Lung (tissue), 12 donors: ENCODE data around the gene RCOR1. TPM values are rescaled to one million over a fixed set of nuclear protein-coding genes. Genes with fewer than 3 reads are reported as not detected.

Experiments
- ATAC-seq: fragments of 200-7000 bp; cut with Tn5 transposase; one replicate; pipeline ENCODE4 v1.9.1; 2020; ENCODE audit warnings: moderate number of reproducible peaks; ENCODE audit not compliant: insufficient read depth, low FRiP score
- DNase-seq, 3 donors: peaks; one replicate each; pipeline ENCODE4 v3.0.0-alpha.2; 2013 to 2017
- H3K27ac ChIP-seq, 2 donors: one replicate each; pipeline ENCODE4 v1.5.1; 2013; ENCODE audit warnings: mild to moderate bottlenecking in 2 of 2, moderate library complexity in 2 of 2, control low read depth in 1 of 2, inconsistent platforms in 1 of 2, low read depth in 1 of 2, low read length in 1 of 2
- H3K27me3 ChIP-seq, 3 donors: one replicate each; pipeline ENCODE4 v1.5.1; 2013; ENCODE audit warnings: low read length in 2 of 3; ENCODE audit not compliant: control insufficient read depth in 3 of 3, insufficient read depth in 3 of 3
- H3K36me3 ChIP-seq, 4 donors: one replicate each; pipeline ENCODE4 v1.5.1; 2013; ENCODE audit warnings: low read length in 4 of 4, mild to moderate bottlenecking in 1 of 4, moderate library complexity in 1 of 4; ENCODE audit not compliant: control insufficient read depth in 4 of 4, insufficient read depth in 4 of 4
- H3K4me1 ChIP-seq, 5 donors: one replicate each; pipeline ENCODE4 v1.5.1; 2013; ENCODE audit warnings: low read length in 5 of 5, mild to moderate bottlenecking in 2 of 5, moderate library complexity in 1 of 5; ENCODE audit not compliant: control insufficient read depth in 5 of 5, insufficient read depth in 5 of 5
- H3K4me3 ChIP-seq: one replicate; pipeline ENCODE4 v1.5.1; 2013; ENCODE audit warnings: mild to moderate bottlenecking, control low read depth, moderate library complexity
- H3K9ac ChIP-seq, 2 donors: one replicate each; pipeline ENCODE4 v1.5.1; 2013; ENCODE audit warnings: low read length in 2 of 2, control low read depth in 1 of 2; ENCODE audit not compliant: insufficient read depth in 1 of 2
- H3K9me3 ChIP-seq, 4 donors: one replicate each; pipeline ENCODE4 v1.5.1; 2013; ENCODE audit warnings: low read length in 3 of 4, mild to moderate bottlenecking in 1 of 4, moderate library complexity in 1 of 4; ENCODE audit not compliant: control insufficient read depth in 4 of 4, insufficient read depth in 3 of 4
- WGBS, 2 donors: extraction: QIAGEN DNeasy Blood & Tissue Kit; methylation state at CpG; one replicate each; pipeline ENCODE4 v1.1.7; 2013; 5-methylcytosine and 5-hydroxymethylcytosine counted together
- polyA plus RNA-seq, 2 donors: library from polyadenylated mRNA; stranded (reverse); fragments of 200-250 nt; gene quantifications; one replicate each; pipeline ENCODE4 v1.2.1, GENCODE V29; 2013
- total RNA-seq, 2 donors: library from RNA; depleted of rRNA in 1 of 2; stranded (reverse); fragments of >200 nt in 1 of 2; gene quantifications; one replicate each; pipeline ENCODE4 v1.2.1, GENCODE V29; 2014 to 2021
- TF ChIP-seq, protein P1 (sequence below): IDR thresholded peaks from 2 replicates; pipeline ENCODE4 v1.5.1; 2012; ENCODE audit warnings: mild to moderate bottlenecking; ENCODE audit errors: control extremely low read depth, extremely low read depth
- donor health status: control.
- donor health status: control.
- donor health status: Bipolar disorder and iron deficiency.
- donor health status: healthy.
- donor health status: DM: yes; HTN: yes; CAD: no.

RCOR1 gene
- total and polyA plus RNA-seq, 4 donors: 7.9 to 63.9 (median 22.4) TPM

GRCh38 chr14:102590667-102591099 is 1.8 kb upstream of the RCOR1 start:
- DNase-seq (peak; percentile 64 to 78 (median 76)), ATAC-seq (no peak)
- H3K27me3 ChIP-seq: no peaks in the 10 kb centered on the region
- WGBS, 2 donors: 58 to 74% methylated on average over 13 of the region's 13 CpGs
- TF ChIP-seq, protein P1, sequence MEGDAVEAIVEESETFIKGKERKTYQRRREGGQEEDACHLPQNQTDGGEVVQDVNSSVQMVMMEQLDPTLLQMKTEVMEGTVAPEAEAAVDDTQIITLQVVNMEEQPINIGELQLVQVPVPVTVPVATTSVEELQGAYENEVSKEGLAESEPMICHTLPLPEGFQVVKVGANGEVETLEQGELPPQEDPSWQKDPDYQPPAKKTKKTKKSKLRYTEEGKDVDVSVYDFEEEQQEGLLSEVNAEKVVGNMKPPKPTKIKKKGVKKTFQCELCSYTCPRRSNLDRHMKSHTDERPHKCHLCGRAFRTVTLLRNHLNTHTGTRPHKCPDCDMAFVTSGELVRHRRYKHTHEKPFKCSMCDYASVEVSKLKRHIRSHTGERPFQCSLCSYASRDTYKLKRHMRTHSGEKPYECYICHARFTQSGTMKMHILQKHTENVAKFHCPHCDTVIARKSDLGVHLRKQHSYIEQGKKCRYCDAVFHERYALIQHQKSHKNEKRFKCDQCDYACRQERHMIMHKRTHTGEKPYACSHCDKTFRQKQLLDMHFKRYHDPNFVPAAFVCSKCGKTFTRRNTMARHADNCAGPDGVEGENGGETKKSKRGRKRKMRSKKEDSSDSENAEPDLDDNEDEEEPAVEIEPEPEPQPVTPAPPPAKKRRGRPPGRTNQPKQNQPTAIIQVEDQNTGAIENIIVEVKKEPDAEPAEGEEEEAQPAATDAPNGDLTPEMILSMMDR: no peak
- no peaks in the 10 kb centered on the region for H3K36me3 ChIP-seq
- H3K4me3 ChIP-seq: no peak overlapping the region
- peak overlapping the region in 1 of 2 donors; percentile 46 for H3K27ac ChIP-seq
- H3K4me1 ChIP-seq: peaks cover 0 to 37% (median 7%) of the 10 kb centered on the region in 5 donors
- peak overlapping the region in 1 of 2 donors; percentile 1 for H3K9ac ChIP-seq
- no peaks in the 10 kb centered on the region for H3K9me3 ChIP-seq

GRCh38 chr14:102591372-102591943 is 991 bp upstream of the RCOR1 start:
- Histone ChIP-seq H3K4me3 (peak overlapping the region; percentile 83), H3K9me3 (no peaks in the 10 kb centered on the region), H3K36me3 (no peaks in the 10 kb centered on the region), H3K4me1 (peaks cover 0 to 30% (median 7%) of the 10 kb centered on the region in 5 donors), H3K9ac (peak overlapping the region; percentile 9 to 63), H3K27me3 (no peaks in the 10 kb centered on the region), H3K27ac (peak overlapping the region; percentile 92 to 100)
- 1 to 3% methylated on average over 24 to 37 of the region's 37 CpGs for WGBS, 2 donors
- ATAC-seq: no peak
- DNase-seq: peak; percentile 82 to 86 (median 83)
- TF ChIP-seq, protein P1: no peak

DNA sequence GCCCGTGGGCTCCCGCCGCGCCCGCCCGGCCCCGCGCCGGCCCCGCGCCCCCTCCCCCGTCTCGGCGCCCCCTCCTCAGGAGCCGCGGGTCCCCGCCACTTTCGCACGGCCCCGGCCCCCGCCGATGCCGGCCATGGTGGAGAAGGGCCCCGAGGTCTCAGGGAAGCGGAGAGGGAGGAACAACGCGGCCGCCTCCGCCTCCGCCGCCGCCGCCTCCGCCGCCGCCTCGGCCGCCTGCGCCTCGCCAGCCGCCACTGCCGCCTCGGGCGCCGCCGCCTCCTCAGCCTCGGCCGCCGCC is 263 bp downstream of the RCOR1 start:
- DNase-seq (no peak), ATAC-seq (no peak)
- Histone ChIP-seq H3K9me3 (no peaks in the 10 kb centered on the region), H3K27ac (peak overlapping the region; percentile 91 to 92), H3K4me3 (peak overlapping the region; percentile 86), H3K9ac (no peak overlapping the region), H3K27me3 (no peaks in the 10 kb centered on the region), H3K36me3 (no peaks in the 10 kb centered on the region), H3K4me1 (peaks cover 0 to 25% (median 7%) of the 10 kb centered on the region in 5 donors)
- 0 to 1% methylated on average over 9 to 49 of the region's 49 CpGs for WGBS, 2 donors
- TF ChIP-seq, protein P1: no peak
